Osteoblast (primary cell): ENCODE data around the gene CWC25. TPM values are rescaled to one million over a fixed set of nuclear protein-coding genes. Genes with fewer than 3 reads are reported as not detected.

Experiments
- DNase-seq: peaks from one replicate; pipeline ENCODE4 v3.0.0; 2011; ENCODE audit warnings: low spot score, mixed read lengths; ENCODE audit not compliant: insufficient read length; ENCODE audit errors: missing footprints
- H2AFZ ChIP-seq: 2 replicates; pipeline ENCODE4 v1.6.0; 2011; ENCODE audit warnings: mild to moderate bottlenecking, low read length
- H3K27ac ChIP-seq: 2 replicates; pipeline ENCODE4 v1.5.1; 2011; ENCODE audit warnings: mild to moderate bottlenecking, low read depth, low read length, moderate library complexity
- H3K27me3 ChIP-seq: 2 replicates; pipeline ENCODE4 v1.6.0; 2012; ENCODE audit warnings: mild to moderate bottlenecking, control low read depth, inconsistent platforms, low read length, moderate library complexity; ENCODE audit not compliant: insufficient read depth
- H3K36me3 ChIP-seq: 2 replicates; pipeline ENCODE4 v1.5.1; 2011; ENCODE audit warnings: mild to moderate bottlenecking, low read length, control low read depth, moderate library complexity; ENCODE audit not compliant: insufficient read depth
- H3K4me1 ChIP-seq: 2 replicates; pipeline ENCODE4 v1.5.1; 2011; ENCODE audit warnings: mild to moderate bottlenecking, low read length, control low read depth, moderate library complexity; ENCODE audit not compliant: insufficient read depth
- H3K4me2 ChIP-seq: 2 replicates; pipeline ENCODE4 v1.6.0; 2011; ENCODE audit warnings: mild to moderate bottlenecking, low read length; ENCODE audit not compliant: insufficient read depth
- H3K4me3 ChIP-seq: fragments of 200-600 bp; sonication (generic); 3 replicates; pipeline ENCODE4 v1.5.1; 2012; ENCODE audit warnings: mild to moderate bottlenecking, low read length, inconsistent platforms; ENCODE audit not compliant: insufficient read depth
- H3K79me2 ChIP-seq: 2 replicates; pipeline ENCODE4 v1.6.0; 2012; ENCODE audit warnings: mild to moderate bottlenecking, low read length, control low read depth, inconsistent platforms; ENCODE audit not compliant: insufficient read depth
- H3K9me3 ChIP-seq: 2 replicates; pipeline ENCODE4 v1.5.1; 2011; ENCODE audit warnings: low read depth, low read length, control low read depth
- H4K20me1 ChIP-seq: 2 replicates; pipeline ENCODE4 v1.6.0; 2012; ENCODE audit warnings: mild to moderate bottlenecking, low read length, control low read depth; ENCODE audit not compliant: insufficient read depth
- total RNA-seq: library from RNA; depleted of rRNA; stranded (reverse); fragments of >200 nt; gene quantifications from 2 replicates; pipeline ENCODE4 v1.2.3, GENCODE V29; 2012
- TF ChIP-seq, protein P1 (sequence below): IDR thresholded peaks from 2 replicates; pipeline ENCODE4 v1.5.1; 2011; ENCODE audit warnings: mild to moderate bottlenecking, low read depth, low read length, moderate library complexity; ENCODE audit errors: extremely low read depth

The CWC25 gene
- total RNA-seq, 1 donor = 10.9 TPM

DNA sequence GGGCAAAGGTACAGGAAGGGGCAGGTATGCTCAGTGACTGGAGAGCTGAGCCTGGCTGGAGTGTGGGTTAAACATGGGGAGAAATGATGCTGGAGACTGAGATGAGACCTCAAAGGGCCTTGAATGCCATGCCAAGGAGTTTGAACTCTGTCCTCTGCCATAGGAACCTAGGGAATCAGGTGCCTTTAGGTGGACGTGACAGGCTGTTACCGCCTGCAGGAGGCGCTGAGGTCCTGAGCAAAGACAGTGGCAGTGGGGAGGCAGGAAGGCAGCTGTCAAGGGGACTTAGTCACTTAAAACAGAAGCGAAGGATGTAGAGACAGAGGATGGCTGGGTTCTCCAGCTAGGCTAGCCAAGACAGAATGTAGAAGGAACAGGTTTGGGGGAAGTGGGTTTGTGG is 63.5 kb downstream of the CWC25 start:
- H3K79me2 ChIP-seq = peaks cover 12% of the 10 kb centered on the region
- H3K9me3 ChIP-seq = no peaks in the 10 kb centered on the region
- H2AFZ ChIP-seq = no peak overlapping the region
- no peaks in the 10 kb centered on the region for H3K27me3 ChIP-seq
- no peak overlapping the region for H3K4me3 ChIP-seq
- no peak overlapping the region for H3K4me2 ChIP-seq
- H3K36me3 ChIP-seq = peaks cover 77% of the 10 kb centered on the region
- no peak overlapping the region for H3K27ac ChIP-seq
- TF ChIP-seq, protein P1, sequence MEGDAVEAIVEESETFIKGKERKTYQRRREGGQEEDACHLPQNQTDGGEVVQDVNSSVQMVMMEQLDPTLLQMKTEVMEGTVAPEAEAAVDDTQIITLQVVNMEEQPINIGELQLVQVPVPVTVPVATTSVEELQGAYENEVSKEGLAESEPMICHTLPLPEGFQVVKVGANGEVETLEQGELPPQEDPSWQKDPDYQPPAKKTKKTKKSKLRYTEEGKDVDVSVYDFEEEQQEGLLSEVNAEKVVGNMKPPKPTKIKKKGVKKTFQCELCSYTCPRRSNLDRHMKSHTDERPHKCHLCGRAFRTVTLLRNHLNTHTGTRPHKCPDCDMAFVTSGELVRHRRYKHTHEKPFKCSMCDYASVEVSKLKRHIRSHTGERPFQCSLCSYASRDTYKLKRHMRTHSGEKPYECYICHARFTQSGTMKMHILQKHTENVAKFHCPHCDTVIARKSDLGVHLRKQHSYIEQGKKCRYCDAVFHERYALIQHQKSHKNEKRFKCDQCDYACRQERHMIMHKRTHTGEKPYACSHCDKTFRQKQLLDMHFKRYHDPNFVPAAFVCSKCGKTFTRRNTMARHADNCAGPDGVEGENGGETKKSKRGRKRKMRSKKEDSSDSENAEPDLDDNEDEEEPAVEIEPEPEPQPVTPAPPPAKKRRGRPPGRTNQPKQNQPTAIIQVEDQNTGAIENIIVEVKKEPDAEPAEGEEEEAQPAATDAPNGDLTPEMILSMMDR = peak; percentile 55
- peaks cover 7% of the 10 kb centered on the region for H4K20me1 ChIP-seq
- no peaks in the 10 kb centered on the region for H3K4me1 ChIP-seq
- DNase-seq = no peak

GRCh38 chr17:38753071-38753506 is 72.0 kb downstream of the CWC25 start:
- TF ChIP-seq, protein P1 = no peak
- H2AFZ ChIP-seq = peak overlapping the region; percentile 98
- H4K20me1 ChIP-seq = peaks cover 5% of the 10 kb centered on the region
- no peaks in the 10 kb centered on the region for H3K9me3 ChIP-seq
- no peaks in the 10 kb centered on the region for H3K27me3 ChIP-seq
- peak overlapping the region; percentile 90 for H3K27ac ChIP-seq
- peaks cover 34% of the 10 kb centered on the region for H3K4me1 ChIP-seq
- H3K36me3 ChIP-seq = peaks cover 36% of the 10 kb centered on the region
- peak overlapping the region; percentile 89 for H3K4me2 ChIP-seq
- DNase-seq = no peak
- H3K79me2 ChIP-seq = peaks cover 36% of the 10 kb centered on the region
- H3K4me3 ChIP-seq = peak overlapping the region; percentile 99

GRCh38 chr17:38752308-38753070 is 72.6 kb downstream of the CWC25 start, which contains the start of gene PSMB3:
PSMB3 (plus strand) TSS chr17:38752741; CDS start chr17:38752827, 86 bp downstream.
- Histone ChIP-seq H3K27me3 (no peaks in the 10 kb centered on the region), H3K4me2 (peak within 1 kb of the TSS; percentile 89), H3K36me3 (peaks cover 30% of the 10 kb centered on the region), H2AFZ (peak within 1 kb of the TSS; percentile 98), H3K79me2 (peaks cover 39% of the 10 kb centered on the region), H3K9me3 (no peaks in the 10 kb centered on the region), H4K20me1 (peaks cover 5% of the 10 kb centered on the region), H3K27ac (peak within 1 kb of the TSS; percentile 90), H3K4me3 (peak within 1 kb of the TSS; percentile 99), H3K4me1 (peaks cover 34% of the 10 kb centered on the region)
- peak; percentile 99 for DNase-seq
- TF ChIP-seq, protein P1 = no peak

DNA sequence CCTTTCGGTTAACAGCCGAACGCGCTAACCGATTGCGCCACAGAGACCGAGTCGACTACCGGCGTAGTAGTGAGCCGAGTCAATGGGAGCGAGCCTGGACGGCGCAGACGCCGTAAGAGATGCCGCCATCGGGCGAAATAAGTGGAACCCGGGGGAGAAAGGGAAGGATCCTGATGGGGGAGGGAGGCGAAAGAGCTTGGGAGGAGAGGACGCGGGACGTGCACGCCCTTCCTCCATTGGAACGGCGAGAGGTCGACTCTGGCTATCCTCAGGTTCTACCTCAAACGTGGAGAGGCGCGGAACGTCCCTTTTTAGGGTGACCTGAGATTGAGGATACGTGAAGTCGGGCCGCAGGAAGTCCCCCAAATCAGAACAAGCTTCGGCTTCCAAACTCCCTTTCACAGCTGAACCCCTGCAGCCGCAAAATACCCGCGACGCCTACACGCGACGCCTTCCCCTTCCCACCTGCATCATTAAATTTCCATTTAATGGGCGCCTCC is 73.3 kb downstream of the CWC25 start:
- Histone ChIP-seq H3K4me3 (peak overlapping the region; percentile 99), H4K20me1 (peaks cover 7% of the 10 kb centered on the region), H2AFZ (peak overlapping the region; percentile 97), H3K36me3 (peaks cover 23% of the 10 kb centered on the region), H3K9me3 (no peaks in the 10 kb centered on the region), H3K27ac (peak overlapping the region; percentile 90), H3K4me2 (peak overlapping the region; percentile 89), H3K4me1 (peaks cover 34% of the 10 kb centered on the region), H3K27me3 (no peaks in the 10 kb centered on the region), H3K79me2 (peaks cover 45% of the 10 kb centered on the region)
- TF ChIP-seq, protein P1 = no peak
- DNase-seq = peak; percentile 96
